ENCODE measurements around the gene FNTB. TPM values are rescaled to one million over a fixed set of nuclear protein-coding genes. Genes with fewer than 3 reads are reported as not detected.
A peak's percentile ranks its signal among the peaks of the same experiment; 100 is the strongest.

The FNTB gene
- total and polyA plus RNA-seq, 9 of the 15 experiments (the other 6 are each of a cell fraction or from before 2014, with no cell fraction given): 6.9 to 23.2 (median 12.2) TPM

DNA sequence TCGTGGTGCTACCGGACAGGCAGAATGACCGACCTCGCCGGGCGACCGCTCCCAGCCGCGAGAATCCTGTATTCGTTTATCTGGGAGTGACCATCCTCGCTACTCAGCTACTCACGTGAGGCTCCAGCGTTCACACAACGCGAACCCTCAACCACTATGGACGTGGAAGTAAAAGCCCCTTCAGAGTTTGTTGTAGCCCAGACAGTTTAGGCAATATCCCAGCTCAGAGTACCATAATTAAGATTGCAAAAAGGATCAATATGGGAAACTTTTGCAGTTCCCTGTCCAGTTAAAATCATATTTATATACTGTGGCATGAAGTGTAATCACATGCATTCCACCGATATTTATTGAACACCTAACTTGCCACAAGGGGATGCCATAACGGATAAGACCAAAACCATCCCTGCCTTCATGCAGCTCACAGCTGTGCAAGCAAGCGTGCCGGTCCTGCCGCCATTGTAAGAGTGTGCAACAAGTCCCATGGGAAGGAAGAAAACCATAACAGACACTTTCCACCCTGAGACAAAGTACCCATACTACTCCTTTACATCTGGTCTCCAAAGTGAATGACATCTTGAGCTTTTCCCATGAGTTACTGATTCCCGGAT, 116.6 kb downstream of the FNTB start (continued):
- no peak for TF ChIP-seq CCNT2 (IDR thresholded peaks at IDR 0.05; ENCODE audit: borderline replicate concordance, extremely low read depth, insufficient read length, low read depth, low read length)
- TF ChIP-seq, protein P1, sequence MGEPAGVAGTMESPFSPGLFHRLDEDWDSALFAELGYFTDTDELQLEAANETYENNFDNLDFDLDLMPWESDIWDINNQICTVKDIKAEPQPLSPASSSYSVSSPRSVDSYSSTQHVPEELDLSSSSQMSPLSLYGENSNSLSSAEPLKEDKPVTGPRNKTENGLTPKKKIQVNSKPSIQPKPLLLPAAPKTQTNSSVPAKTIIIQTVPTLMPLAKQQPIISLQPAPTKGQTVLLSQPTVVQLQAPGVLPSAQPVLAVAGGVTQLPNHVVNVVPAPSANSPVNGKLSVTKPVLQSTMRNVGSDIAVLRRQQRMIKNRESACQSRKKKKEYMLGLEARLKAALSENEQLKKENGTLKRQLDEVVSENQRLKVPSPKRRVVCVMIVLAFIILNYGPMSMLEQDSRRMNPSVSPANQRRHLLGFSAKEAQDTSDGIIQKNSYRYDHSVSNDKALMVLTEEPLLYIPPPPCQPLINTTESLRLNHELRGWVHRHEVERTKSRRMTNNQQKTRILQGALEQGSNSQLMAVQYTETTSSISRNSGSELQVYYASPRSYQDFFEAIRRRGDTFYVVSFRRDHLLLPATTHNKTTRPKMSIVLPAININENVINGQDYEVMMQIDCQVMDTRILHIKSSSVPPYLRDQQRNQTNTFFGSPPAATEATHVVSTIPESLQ (CRISPR knock-in tag; IDR thresholded peaks at IDR 0.05): no peak
- TF ChIP-seq BHLHE40 (IDR thresholded peaks at IDR 0.05; ENCODE audit: low read length): peak; percentile 86
- peak; percentile 41 for TF ChIP-seq CXXC5 (CRISPR knock-in tag; IDR thresholded peaks at IDR 0.05)
- TF ChIP-seq KDM1A (IDR thresholded peaks at IDR 0.05): peak in 1 of 2 experiments; percentile 26; a peak in 1 of 4 replicates
- TF ChIP-seq, protein P2, sequence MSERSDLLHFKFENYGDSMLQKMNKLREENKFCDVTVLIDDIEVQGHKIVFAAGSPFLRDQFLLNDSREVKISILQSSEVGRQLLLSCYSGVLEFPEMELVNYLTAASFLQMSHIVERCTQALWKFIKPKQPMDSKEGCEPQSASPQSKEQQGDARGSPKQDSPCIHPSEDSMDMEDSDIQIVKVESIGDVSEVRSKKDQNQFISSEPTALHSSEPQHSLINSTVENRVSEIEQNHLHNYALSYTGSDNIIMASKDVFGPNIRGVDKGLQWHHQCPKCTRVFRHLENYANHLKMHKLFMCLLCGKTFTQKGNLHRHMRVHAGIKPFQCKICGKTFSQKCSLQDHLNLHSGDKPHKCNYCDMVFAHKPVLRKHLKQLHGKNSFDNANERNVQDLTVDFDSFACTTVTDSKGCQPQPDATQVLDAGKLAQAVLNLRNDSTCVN (CRISPR knock-in tag; IDR thresholded peaks at IDR 0.05): no peak
- 0 out of 2 replicates have a peak, but pooled peaks have one; percentile 4 for TF ChIP-seq BCOR (IDR thresholded peaks at IDR 0.05)
- TF ChIP-seq TGIF2 (CRISPR knock-in tag; IDR thresholded peaks at IDR 0.05): no peak
- TF ChIP-seq, protein P3, sequence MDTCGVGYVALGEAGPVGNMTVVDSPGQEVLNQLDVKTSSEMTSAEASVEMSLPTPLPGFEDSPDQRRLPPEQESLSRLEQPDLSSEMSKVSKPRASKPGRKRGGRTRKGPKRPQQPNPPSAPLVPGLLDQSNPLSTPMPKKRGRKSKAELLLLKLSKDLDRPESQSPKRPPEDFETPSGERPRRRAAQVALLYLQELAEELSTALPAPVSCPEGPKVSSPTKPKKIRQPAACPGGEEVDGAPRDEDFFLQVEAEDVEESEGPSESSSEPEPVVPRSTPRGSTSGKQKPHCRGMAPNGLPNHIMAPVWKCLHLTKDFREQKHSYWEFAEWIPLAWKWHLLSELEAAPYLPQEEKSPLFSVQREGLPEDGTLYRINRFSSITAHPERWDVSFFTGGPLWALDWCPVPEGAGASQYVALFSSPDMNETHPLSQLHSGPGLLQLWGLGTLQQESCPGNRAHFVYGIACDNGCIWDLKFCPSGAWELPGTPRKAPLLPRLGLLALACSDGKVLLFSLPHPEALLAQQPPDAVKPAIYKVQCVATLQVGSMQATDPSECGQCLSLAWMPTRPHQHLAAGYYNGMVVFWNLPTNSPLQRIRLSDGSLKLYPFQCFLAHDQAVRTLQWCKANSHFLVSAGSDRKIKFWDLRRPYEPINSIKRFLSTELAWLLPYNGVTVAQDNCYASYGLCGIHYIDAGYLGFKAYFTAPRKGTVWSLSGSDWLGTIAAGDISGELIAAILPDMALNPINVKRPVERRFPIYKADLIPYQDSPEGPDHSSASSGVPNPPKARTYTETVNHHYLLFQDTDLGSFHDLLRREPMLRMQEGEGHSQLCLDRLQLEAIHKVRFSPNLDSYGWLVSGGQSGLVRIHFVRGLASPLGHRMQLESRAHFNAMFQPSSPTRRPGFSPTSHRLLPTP (IDR thresholded peaks at IDR 0.05; ENCODE audit: borderline replicate concordance, extremely low read depth, insufficient read length): no peak
- TF ChIP-seq SIN3A (IDR thresholded peaks at IDR 0.05; ENCODE audit: borderline replicate concordance in 2 of 2, control insufficient read depth in 1 of 2, low read depth in 2 of 2, low read length in 2 of 2): peak in 1 of 2 experiments; percentile 21; a peak in 1 of 4 replicates
- TF ChIP-seq ZNF512 (tag; IDR thresholded peaks at IDR 0.05): no peak
- TF ChIP-seq ZNF324 (CRISPR knock-in tag; IDR thresholded peaks at IDR 0.05): 0 out of 2 replicates have a peak, but pooled peaks have one; percentile 37
- no peak for TF ChIP-seq TFE3 (CRISPR knock-in tag; IDR thresholded peaks at IDR 0.05)
- no peak for TF ChIP-seq ZNF274 (IDR thresholded peaks at IDR 0.05; ENCODE audit: borderline replicate concordance, low read depth, low read length)
- no peak for TF ChIP-seq CBFB (CRISPR knock-in tag; IDR thresholded peaks at IDR 0.05)
- TF ChIP-seq PML (IDR thresholded peaks at IDR 0.05; ENCODE audit: low read length): no peak
- TF ChIP-seq, protein P4, sequence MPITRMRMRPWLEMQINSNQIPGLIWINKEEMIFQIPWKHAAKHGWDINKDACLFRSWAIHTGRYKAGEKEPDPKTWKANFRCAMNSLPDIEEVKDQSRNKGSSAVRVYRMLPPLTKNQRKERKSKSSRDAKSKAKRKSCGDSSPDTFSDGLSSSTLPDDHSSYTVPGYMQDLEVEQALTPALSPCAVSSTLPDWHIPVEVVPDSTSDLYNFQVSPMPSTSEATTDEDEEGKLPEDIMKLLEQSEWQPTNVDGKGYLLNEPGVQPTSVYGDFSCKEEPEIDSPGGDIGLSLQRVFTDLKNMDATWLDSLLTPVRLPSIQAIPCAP (CRISPR knock-in tag; IDR thresholded peaks at IDR 0.05; ENCODE audit: borderline replicate concordance): no peak

Measured in K562 (cell line).